Hepatic stellate cell (primary cell): ENCODE data around the gene CFAP100.

Source experiments
- DNase-seq: peaks from one replicate; pipeline ENCODE4 v3.0.0; 2011; ENCODE audit warnings: low spot score

The CFAP100 gene

DNA sequence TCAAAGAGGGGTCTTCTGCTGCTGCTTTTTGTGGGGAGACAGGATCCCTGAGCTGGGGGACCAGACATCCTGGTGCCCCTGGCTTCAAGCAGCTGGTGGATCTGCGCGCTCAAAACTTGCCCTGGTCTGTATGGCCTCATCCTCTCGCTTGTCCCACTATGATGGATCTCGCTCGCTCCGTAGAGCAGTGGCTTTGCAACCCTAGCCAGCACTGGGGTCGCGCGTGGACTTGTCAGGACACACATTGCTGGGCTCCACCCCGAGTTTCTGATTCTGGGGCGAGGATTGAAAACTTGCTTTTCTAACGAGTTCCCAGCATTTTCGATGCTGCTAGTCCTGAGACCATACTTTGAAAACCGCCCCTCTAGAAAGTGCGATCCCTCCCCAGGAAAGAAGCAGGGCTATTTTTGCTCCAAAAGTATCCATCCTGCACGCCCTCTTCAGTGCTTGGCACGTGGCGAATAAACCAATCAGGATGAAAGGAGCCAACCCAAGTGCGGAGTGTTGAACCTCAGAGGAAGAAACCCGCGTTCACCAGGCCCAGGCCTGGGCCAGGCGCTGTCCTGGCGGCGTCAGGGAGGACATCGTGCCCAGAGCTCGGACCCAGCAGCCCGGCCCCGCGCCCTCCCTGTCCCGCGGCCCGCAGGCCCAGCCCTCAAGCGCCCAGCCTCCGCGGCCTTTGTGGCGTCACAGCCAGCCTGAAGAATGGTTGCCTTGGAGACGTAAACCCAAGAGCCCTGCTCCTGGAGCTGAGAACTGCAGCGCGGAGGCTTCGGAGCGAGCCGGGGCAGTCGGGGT, at the start of gene CFAP100:
Gene CFAP100 (plus strand): TSS at position 731 of the 798 bp plus-strand sequence. CDS start 1,092 bp downstream, outside the sequence.
- DNase-seq, result peak; percentile 33

DNA sequence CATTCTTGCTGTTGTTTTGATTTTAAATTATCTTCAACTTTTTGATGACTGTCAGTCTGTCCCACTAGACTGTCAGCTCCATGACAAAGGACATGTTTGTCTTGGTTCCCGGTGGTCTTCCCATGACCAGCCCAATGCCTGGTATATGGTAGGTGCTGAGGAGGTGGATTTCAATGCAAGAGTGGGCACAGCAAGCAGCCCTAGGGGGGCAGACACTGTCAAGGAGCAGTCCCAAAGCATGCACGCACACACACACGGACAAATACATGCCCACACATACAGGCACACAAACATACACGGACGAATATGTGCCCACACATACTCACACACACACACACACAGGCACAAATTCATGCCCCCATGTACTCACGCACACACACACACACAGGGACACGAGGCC, 49.5 kb upstream of the CFAP100 start:
- DNase-seq, result no peak

DNA sequence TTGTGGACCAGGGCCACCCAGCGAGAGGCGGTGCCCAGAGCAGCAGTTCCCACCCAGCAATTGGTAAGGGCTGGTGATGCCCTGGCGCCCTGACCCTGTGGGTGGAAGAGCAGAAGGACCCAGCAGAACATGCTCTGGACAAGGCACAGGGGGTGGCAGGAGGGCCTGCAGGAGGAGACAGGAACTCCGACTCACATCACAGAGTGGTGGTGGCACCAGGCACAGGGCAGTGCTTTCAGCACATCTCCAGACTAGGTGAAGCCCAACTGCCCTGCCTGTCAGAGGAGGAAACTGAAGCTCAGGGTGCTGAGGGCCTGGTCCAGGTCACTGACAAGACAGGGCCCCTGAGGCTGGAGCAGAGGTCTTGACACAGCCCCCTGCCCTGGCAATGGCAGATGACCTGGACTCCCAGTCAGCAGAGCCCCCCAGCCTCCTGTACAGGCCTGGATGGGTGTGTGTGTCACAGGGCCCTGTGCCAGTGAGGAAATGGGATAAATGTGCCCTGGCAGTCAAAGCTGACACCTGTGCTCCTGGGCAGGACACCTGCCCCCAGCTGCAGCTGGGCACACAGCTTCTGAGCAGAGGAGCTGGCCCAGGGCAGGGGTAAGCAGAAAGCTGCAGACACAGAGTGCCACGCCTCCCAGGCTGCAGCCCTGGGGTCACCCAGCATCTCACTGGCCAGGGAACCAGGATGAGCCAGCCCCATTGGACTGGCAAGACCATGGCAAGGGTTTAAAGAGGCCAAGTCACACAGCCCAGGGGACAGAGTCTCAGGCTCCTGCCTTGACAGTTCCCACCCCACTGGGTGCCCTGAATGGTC, 48.9 kb upstream of the CFAP100 start:
- DNase-seq, result no peak

DNA sequence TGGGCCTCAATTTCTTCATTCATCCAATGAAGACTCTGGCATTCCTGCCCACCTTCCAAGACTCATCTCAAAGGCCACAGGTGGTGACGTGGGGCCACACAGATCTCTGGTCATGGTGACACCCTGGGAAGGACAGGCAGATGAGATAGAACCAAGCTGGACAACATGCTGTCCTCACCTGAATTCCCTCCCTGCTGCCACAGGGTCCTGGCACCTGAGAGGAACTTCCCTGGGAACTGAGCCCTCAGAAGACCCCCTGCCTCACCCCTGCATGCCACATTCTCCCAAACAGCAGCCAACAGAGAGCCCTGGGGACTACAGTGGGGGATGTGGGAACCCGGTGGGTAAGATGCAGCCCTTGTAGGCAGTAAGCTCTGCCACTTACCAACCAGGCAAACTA, 48.2 kb upstream of the CFAP100 start:
- no peak for DNase-seq

DNA sequence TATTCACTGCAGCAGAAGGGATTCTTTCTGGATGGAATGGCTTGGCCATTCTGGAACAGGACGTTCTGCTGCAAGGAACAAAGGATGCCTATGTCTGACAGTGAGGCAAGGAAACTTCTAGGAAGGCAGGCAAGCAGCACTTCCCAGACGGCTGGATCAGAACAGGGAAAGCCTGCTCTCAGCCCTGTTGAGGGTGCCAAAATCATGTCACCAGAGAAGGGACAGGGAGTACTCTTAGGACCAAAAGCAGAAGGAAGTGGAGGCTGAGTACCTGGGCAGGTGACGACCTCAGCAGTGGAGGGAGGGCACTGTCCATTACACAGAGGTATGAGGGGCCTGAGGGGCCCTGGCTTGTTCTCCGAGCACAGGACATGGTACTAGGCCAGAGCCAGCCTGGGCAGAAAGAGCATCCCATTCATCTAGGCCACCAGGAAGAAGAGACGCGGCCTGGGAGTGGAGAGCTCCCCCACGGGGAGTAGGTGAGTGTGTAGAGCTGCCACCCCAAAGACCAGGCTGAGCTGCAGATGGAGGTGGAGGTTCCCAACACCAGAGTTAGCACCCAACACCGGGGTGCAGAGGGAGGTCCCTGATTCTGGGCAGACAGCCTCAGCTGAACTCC, 47.1 kb upstream of the CFAP100 start:
- DNase-seq, result no peak

DNA sequence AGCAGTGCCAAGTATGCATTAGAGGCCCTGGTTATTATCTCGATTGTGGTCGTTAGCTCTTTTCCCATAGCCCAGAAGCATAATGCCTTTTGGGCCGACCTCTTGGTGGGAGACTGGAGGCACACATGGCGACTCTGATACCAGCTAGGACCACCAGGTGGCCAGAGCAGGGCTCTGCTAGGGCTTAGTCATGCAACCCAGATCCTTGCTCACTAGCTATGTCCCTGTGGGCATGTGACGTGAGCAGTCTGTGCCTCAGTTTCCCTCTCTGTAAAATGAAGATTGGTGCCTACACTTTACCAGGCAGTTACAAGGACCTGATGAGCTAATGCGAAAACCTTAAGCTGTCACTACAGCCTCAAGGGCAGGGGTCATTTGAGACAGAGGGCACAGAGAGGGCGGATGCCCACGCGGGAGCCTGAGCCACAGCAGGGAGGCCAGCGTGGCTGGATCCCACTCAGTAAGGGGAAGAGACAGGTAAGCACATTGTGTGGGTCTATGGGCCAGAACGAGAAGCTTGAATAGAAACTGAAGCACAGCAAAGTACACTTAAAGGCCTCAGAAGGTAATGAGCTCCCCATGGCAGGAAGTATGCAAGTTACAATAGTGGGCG, 46.3 kb upstream of the CFAP100 start:
- DNase-seq, result peak; percentile 30

DNA sequence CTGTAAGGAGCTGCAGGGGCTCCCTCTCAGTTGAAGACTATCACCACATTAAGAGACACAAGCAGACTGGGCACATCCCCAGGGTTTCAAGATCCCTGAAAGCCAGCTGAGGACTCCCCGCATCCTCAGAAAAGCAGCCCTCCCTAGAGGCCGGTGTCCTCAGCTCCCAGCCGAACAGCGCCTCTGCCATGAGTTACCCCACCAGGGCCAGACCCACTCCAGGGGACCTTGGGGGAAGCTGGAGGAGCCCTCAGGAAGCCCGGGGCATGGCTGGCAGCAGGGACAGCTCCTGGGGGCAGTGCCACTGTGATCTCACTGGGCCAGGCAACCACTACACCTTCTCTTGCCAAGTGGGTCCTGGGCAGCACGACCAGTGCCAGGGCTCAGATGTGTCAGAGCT, 45.6 kb upstream of the CFAP100 start:
- DNase-seq, result no peak

DNA sequence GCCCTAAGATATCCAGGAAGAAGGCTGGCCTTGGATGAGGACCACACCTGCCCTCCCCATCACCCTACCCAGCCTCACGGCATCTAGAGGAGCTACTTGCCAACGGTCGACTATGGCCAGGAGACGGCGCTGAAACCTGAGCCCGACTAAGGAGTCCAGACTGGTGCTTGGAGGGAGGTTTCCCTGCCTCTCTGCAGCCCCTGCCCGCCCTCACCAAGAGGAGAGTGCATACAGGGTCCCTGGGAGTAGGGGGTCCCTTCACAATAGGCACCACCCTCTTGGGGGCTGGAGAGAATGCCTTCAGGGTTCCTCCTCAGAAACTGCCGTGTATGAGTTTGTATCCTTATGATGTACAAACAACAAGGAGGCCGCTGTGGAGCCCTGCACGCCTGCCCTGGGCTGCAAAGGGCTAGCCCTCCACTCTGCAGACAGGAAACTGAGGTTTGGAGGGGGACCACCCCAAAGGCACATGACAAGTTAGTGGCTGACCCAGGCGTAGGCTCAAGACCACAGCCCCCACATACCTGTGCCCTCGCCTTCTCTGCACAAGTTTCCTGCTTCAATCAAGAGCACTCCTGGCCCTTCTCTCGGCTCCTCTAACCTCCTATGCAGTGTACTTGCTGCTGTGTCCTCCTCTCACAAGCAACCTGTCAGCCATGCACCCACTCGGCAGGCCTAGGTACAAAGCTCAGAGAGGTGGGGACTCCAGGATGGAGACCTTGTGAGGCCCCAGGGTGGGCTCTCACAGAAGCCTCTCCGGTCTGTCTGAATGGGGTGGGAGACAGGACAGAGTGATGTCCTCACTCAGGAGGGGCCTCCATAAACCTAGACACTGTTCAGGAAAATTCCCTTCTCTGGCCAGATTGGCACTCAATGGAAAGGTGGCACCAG, 44.9 kb upstream of the CFAP100 start:
- DNase-seq, result no peak

DNA sequence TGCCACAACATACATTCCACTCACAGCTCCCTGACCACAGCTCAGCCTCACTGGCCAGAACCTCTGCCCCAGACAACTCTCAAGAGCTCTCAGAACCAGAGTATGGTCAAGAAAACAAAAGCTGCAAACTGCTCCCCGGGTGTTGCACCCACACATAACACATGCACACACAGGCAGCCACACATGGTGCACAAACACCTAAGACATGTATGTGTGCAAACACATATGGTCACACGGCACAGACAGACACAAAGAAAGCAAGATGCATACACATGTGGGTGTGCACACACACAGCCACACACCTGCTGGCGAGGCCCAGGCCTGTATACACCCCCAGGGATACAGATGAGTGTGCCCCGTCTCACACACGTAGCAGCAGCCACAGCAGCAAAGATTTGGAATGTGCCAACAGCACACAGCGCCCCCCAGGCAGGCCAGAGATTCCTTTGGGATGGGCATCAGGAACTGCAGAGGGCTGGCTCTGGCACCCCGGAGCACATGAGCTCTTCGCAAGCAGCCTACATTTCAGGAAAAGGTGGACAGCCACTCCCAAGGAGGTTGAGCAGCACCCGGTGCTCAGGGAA, 44.1 kb upstream of the CFAP100 start:
- DNase-seq, result no peak

DNA sequence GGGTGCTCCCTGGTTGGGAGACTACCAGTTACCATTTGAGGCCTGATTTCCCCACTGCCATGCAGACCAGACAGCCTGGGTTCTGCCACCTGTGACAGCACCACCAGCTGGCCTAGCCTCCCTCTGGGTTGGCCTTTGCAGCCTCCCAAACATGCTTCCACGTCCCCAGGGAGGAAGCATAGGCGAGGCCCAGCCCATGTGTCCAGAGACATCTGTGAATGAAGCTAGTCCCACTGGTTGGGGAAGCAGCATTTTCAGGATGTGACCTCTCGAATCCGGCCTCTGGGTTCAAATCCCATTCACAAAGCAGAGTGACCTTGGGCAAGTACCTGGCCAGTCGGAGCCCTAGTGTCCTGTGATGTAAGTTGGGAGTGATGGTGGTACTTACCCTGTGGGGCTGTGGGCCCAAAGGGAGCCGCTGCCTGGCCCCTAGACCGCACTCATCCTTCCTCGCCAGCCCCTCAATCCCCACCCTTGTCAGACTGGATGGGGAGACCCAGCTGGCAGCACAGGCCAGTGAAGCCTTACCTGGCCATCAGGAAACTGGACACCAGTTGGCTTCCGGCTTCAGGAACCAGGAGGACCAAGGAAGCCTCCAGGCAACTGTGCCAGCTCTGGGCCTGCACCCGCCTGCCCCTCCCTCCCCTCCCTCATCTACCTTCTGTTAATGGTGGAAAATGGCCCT, 43.5 kb upstream of the CFAP100 start:
- no peak for DNase-seq

DNA sequence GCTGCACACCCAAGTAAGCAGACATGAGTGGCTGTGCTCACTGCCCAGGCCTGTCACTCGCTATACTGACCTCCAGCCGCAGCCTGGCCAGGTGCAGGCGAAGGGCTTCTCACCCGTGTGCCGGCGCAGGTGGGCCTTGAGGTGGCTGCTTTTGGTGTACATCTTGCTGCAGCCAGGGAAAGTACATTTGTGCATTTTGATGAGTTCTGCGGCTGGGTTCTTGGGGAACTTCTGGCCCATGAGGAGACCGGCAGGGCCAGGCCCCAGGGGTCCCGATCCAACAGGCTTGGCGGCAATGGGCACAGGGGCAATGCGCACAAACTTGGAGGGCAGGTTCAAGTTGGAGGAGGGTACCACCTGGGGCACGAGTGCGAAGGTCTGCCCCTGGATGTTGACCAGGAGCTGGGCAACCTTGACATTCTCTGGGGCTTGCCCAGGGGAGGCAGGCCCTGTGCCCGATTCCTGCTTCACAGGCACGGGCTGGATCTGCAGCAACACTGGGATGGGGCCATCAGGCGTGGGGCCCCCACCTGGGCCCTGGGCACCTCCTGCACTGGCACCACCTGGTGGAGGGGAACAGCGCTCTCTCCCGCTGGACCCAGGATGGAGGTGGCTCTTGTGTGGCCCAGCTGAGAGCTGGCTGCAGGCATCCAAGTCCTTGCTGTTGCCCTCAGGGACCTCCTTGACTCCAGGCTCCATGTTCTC, 42.8 kb upstream of the CFAP100 start:
- no peak for DNase-seq

DNA sequence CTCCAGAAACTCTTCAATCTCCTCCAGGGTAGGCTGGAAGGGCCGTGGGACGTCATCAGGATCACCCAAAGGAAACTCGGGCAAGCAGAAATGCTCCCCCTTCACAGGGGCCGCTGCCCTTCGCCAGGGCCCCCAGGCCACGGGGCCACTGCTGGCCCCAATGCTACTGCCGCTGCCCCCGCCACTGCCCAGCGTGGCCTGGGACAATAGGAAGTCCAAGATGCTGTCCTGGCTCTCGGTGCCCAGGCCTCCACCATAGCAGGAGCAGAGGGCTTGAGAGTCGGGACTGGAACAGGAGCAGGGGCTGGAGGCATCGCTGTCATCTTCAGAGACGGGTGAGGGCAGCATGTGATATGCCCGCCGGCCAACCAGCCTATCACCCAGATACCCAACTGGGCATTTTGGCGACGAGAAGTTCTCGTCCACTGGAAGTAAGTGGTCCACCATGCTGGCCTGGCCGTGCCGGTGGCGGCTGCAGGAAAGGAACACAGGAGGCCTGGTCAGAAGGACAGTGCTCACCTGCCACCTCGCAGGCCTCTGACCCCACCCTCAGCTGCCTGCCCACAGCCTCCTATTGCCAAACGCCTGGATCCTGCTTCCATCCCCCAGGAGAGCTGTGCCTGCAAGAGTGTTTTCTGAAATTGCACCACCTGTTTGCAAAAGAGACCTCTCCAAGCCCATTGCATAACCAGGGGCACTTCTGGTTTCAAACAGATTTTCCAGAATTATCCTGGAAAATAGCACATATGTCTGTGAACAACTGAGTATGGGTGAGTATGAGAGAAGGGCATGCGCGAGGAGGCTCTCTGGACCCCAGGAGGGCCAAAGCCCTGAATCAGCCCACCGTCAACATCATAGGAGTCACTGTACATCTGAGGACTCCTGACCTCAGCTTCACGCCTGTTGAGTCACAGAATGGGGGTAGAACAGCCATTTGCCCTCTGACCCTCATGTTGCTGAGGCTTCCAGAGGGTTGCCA, 41.9 kb upstream of the CFAP100 start:
- no peak for DNase-seq

DNA sequence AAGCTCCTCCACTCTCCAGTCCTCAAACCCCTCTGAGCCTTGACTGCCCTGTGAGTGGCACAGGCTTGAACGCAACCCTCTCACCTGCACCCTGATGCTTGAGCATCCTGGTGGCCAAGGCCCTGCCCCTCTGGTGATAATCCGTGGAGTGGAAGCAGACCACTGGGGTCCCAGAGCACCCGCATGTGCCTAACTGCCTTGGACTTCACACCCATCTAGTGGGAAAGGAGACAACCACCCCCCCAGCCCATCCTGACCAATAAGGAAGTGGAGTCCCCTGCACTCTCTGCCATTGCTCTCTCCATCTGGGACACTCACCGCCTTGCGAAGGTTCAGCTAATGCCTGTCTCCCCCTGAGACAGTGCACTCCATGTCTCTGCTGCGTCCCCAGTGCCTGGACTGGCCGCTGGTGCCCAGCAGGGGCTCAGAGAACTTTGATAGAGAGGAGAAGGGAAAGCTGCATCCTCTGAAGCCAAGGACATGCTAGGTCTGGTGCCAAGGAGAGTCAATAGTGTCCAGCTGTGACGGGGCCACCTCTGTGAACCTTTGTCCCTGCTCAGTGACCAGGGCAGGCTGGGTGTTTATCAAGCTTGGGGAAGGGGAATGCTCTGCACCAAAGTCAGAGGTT, 40.9 kb upstream of the CFAP100 start:
- DNase-seq, result no peak

DNA sequence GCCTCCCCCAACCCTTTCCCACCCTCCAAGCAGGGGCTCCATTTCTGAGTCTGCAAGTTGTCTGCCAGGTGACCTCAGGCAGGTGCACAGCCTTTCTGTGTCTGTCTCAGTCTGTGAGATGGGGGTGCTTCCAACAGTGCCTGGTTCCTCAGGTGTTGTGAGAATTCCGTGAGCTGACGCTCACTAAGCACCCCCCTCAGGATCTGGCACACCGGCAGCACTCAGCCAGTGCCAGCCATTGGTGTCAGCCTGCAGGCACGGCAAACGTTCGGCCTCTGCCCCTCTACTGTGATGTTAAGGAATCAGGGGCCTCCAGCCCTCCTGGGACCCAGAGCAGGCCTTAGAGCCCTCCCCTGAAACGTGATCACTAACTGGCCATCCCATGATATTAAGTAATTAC, 39.9 kb upstream of the CFAP100 start:
- no peak for DNase-seq

DNA sequence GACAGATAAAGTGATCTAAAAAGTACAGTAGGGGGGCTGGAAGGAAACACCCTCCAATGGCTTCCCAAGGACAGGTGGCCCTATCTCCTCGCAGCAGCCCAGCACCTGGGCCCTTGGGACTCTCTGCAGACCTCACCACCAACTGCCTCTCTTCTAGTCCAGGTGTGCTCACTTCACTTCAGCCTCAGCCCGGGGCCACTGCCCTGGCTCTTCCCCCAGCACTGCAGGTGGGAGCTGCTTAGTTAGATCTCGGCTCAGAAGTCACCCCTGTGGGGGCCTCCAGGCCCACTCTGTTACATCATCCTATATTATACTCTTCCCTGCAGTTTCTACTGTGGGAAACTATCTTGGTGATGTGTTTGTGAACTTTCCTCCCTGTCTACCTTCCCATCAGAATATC, 39.5 kb upstream of the CFAP100 start:
- DNase-seq, result no peak

DNA sequence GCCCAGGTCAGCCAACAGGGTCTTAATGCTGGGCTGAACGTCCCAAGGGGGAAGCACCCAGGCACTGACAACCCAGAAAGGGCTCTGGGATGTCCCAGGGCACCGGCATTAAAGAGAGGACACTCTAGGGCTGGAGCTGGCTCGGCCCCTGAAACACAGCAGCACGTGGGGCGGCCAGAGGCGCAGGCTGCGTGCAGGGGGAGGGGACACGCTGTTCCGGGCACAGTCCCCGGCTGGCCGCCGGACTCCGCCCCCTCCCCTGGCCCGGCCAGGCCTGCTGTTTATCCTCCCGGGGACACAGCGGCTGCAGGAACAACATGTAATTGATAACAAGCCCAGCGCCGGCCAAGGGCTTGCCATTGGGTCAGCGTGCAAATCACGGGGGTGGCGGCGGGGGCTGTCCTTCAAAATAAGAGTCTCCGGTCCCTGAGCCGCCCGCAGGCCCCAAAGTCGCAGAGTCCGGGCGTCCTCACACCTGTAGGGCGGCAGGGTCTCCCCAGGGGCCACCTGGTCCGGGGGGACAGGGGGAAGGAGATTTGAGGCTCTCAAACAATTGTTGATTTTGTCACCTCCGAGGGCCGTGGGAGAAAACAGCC, 38.8 kb upstream of the CFAP100 start:
- peak; percentile 92 for DNase-seq

DNA sequence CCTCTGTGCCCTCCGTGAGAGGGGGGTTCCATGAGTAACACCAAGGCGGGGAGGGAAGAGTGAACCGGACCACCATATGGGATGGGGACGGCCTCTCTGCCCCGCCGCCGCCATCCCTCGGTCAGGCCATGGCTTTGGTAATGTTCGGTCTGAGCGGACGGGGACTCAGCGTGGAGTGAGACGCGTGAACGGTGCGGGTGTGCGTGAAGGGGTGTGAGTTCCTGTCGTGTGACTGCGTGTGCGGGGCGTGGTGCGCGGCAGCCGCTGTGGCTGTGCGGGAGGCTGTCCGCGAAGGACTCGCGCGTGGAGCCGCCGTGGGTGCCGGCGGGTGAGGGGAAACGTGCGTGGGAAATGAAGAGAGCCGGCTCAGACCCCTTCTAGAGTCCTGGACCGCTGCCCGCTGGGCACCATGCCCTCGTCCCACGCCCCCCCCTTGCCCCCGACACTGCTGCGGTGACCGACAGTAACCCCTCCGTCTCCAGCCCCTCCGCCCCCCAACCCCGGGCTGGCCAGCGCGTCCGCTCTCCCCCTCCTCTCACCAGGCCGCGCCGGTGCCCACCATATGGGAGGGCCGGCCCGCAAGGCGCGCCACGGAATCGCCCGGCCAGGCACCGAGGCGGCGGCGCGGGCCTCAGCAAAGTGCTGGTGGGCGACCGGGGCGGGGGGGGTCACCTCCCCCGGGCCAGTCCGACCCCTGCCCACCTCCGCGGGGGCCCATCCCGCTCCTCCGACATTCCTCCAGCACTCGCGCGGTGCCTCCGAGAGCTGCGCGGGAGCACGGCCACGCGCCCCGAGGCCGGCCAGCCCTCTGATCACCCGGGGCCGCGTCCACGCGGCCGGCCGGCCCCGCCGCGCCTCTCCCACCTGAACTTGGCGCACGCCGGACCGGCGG, 38.1 kb upstream of the CFAP100 start:
- DNase-seq, result peak; percentile 49
